GM12878 (cell line): Measurements from ENCODE around the gene SEC11A. TPM values are rescaled to one million over a fixed set of nuclear protein-coding genes. Genes with fewer than 3 reads are reported as not detected.

Source experiments
- ASH2L ChIP-seq: fragments of 300-600, 200-600 bp; sonication (generic); IDR thresholded peaks from 2 replicates; pipeline ENCODE4 v1.6.1; 2017; ENCODE audit warnings: low read depth, mild to moderate bottlenecking, borderline replicate concordance
- BCLAF1 ChIP-seq: fragments of 450-650 bp; IDR thresholded peaks from 2 replicates; pipeline ENCODE4 v1.6.1; 2017; ENCODE audit warnings: antibody characterized with exemption, mild to moderate bottlenecking, moderate library complexity
- CBX5 ChIP-seq: sonication (generic); IDR thresholded peaks from 2 replicates; pipeline ENCODE4 v1.6.1; 2016; ENCODE audit warnings: low read depth, moderate library complexity, mild to moderate bottlenecking, inconsistent platforms
- CREB1 ChIP-seq: IDR thresholded peaks from 2 replicates; pipeline ENCODE4 v1.6.1; 2012; ENCODE audit warnings: low read depth, mild to moderate bottlenecking, inconsistent platforms
- EGR1 ChIP-seq, 2 experiments: IDR thresholded peaks; 1 replicate in 1 of 2; 2 replicates in 1 of 2; pipeline ENCODE4 v1.6.1; 2011 to 2012; ENCODE audit warnings: low read depth in 2 of 2, low read length in 2 of 2, borderline replicate concordance in 1 of 2, mild to moderate bottlenecking in 1 of 2, moderate library complexity in 1 of 2
- ESRRA ChIP-seq: IDR thresholded peaks from 2 replicates; pipeline ENCODE4 v1.6.1; 2012; ENCODE audit warnings: mild to moderate bottlenecking, low read length, improper control_type of control experiment
- FOXM1 ChIP-seq: IDR thresholded peaks from 2 replicates; pipeline ENCODE4 v1.6.1; 2012; ENCODE audit warnings: low read depth, mild to moderate bottlenecking, inconsistent platforms, low read length, moderate library complexity
- GATAD2B ChIP-seq: fragments of 450-650 bp; conservative IDR thresholded peaks from 2 replicates; pipeline ENCODE4 v1.6.1; 2017; ENCODE audit warnings: low read depth, mild to moderate bottlenecking, moderate library complexity
- HDAC6 ChIP-seq: fragments of 200-600 bp; sonication (generic); IDR thresholded peaks from one replicate; pipeline ENCODE4 v1.8.0; 2017; ENCODE audit warnings: antibody characterized with exemption; ENCODE audit not compliant: unreplicated experiment
- JUND ChIP-seq: IDR thresholded peaks from 2 replicates; pipeline ENCODE4 v1.6.1; 2012; ENCODE audit warnings: low read depth, mild to moderate bottlenecking, low read length, improper control_type of control experiment, moderate library complexity
- MAX ChIP-seq: IDR thresholded peaks from 2 replicates; pipeline ENCODE4 v1.6.1; 2012; ENCODE audit warnings: low read depth, low read length, improper control_type of control experiment
- NFYA ChIP-seq: IDR thresholded peaks from 2 replicates; pipeline ENCODE4 v1.6.1; 2011; ENCODE audit warnings: low read depth, mild to moderate bottlenecking, low read length, improper control_type of control experiment, borderline replicate concordance
- PML ChIP-seq: IDR thresholded peaks from 2 replicates; pipeline ENCODE4 v1.6.1; 2012; ENCODE audit warnings: low read length, inconsistent platforms
- POLR2A ChIP-seq: IDR thresholded peaks from 2 replicates; pipeline ENCODE4 v1.6.1; 2011; ENCODE audit warnings: low read depth, mild to moderate bottlenecking, low read length
- POLR2AphosphoS5 ChIP-seq: IDR thresholded peaks from 2 replicates; pipeline ENCODE4 v1.6.1; 2011; ENCODE audit warnings: mild to moderate bottlenecking, low read length, inconsistent platforms
- SIN3A ChIP-seq: IDR thresholded peaks from 2 replicates; pipeline ENCODE4 v1.6.1; 2012; ENCODE audit warnings: low read depth, low read length, improper control_type of control experiment
- STAT3 ChIP-seq: IDR thresholded peaks from 2 replicates; pipeline ENCODE4 v1.6.1; 2011; ENCODE audit warnings: low read depth, low read length, improper control_type of control experiment
- YBX1 ChIP-seq: fragments of 450-650 bp; IDR thresholded peaks from 2 replicates; pipeline ENCODE4 v1.6.1; 2016; ENCODE audit warnings: antibody characterized with exemption
- ZBTB11 ChIP-seq: fragments of 450-650 bp; formaldehyde crosslinking; IDR thresholded peaks from 2 replicates; pipeline ENCODE4 v1.5.0; 2022; ENCODE audit warnings: mild to moderate bottlenecking, missing genetic modification characterization
- ZBTB33 ChIP-seq: fragments of 450-650 bp; IDR thresholded peaks from 2 replicates; pipeline ENCODE4 v1.6.1; 2017; ENCODE audit warnings: mild to moderate bottlenecking
- polyA plus RNA-seq, 11 experiments: library from polyadenylated mRNA; depleted of rRNA in 4 of 11; unstranded in 6 of 11; stranded (reverse) in 5 of 11; fragments of >200 nt; fragmentation: Nextera tagmentation in 4 of 11; fragmentation: Illumina TruSeq in 1 of 11; extraction: Ambion mirVana in 4 of 11; extraction: Trizol in 1 of 11; gene quantifications; 1 replicate in 1 of 11; 2 replicates in 10 of 11; pipeline versions ENCODE4 v1.2.1 to v1.2.3, GENCODE V29; 2011 to 2016; ENCODE audit warnings: inconsistent platforms in 2 of 11, missing spikeins in 2 of 11, low read depth in 1 of 11
- total RNA-seq, 4 experiments: library from RNA; depleted of rRNA in 3 of 4; stranded (reverse); fragments of >200 nt in 3 of 4; fragmentation: Illumina TruSeq in 1 of 4; extraction: Trizol in 1 of 4; gene quantifications; 2 replicates each; pipeline versions ENCODE4 v1.2.1 to v1.2.3, GENCODE V29; 2013 to 2021

SEC11A gene
- total and polyA plus RNA-seq, 10 of the 15 experiments (the other 5 are each of a cell fraction or from before 2014, with no cell fraction given), result 99.2 to 159 (median 143) TPM

DNA sequence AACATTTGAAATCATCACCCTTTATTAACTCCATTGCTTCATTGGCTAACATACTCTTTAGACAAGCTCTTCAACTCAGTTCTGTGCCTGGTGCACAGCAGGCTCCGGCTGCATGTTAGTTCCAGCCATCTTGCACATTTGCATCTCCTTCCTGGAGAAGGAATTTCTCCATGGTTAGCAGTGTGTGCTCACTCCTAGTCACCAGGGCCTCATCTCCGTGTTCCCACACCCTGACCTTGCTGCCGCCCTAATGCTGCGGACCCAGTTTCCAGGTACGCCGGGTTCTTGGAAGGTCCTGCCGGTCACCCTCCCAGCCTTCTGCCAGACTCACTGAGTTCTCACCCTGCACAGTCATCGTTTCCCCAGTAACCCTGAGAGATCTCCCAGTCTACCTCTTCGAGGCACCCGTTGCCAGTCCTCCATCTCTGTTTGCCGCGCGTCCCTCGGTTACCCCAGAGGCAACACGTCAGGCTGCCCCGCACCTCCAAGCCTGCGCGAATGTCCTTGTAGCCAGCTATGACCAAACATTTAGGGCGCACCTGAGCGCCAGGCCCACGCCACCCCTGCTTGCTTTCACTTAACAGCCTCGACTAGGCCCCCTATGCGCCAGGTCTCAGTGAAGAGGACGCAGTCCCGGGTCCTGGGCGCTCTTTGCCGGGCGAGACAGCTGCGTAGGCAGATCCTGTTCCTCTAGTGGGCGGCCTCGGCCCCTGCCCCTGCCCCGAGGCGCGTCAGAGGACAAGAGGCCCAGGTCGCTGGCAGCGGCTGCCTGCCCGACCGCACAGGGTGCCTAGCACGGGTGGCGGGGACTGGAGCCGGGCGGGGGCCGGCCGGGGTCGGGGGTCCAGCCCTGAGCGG is 31.7 kb upstream of the SEC11A start (continued):
- TF ChIP-seq BCLAF1 (no peak), ZBTB11 (CRISPR knock-in tag) (no peak), EGR1 (IDR thresholded peaks at IDR 0.05; ENCODE audit: borderline replicate concordance in 1 of 2, low read depth in 2 of 2, low read length in 2 of 2) (peak in 1 of 2 experiments; percentile 33; a peak in 1 of 3 replicates), POLR2AphosphoS5 (peak; percentile 55), ASH2L (no peak), YBX1 (no peak), CREB1 (peak; percentile 43; the same call in 1 of the 2 replicates), POLR2A (peak; percentile 73), ZBTB33 (no peak), GATAD2B (peak; percentile 51), MAX (0 out of 2 replicates have a peak, but pooled peaks have one; percentile 28), ESRRA (no peak), STAT3 (no peak), PML (no peak), NFYA (no peak), SIN3A (0 out of 2 replicates have a peak, but pooled peaks have one; percentile 35), JUND (no peak), FOXM1 (no peak), HDAC6 (no peak), CBX5 (no peak)
- TF ChIP-seq, all 136 proteins: peak for 24
